Measurements from ENCODE around the gene YBX2. TPM values are rescaled to one million over a fixed set of nuclear protein-coding genes. Genes with fewer than 3 reads are reported as not detected.

YBX2 gene
- total RNA-seq: not detected in 2 replicates

DNA sequence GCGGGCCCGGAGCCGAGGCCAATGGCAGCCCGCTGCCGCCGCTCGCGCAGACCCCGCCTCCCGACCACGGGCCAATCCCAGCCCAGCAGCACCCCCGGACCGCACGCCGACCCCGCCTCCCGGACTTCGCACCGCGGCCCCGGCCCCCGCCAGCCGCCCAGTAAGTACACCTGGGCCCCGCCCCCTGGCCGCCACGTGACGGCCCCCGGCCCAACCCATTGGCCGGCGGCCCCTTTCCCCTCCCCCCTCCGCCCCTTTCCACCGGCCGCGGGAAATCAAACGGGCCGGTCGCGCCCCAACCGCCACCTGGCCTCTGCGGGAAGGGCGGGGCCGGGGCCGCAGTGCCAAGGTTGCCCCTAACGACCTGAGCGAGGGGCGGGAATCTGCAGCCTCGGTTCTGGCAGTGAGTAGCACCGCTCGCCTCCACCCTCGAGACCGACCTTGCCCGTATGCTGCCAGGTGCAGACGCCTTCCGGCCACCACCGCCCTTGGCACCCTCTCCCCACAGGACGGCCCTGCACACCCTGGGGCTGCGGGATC lies at the start of gene YBX2:
TSS of gene YBX2 (minus strand) at position 26 of the 540 bp plus-strand sequence. CDS start 139 bp downstream, outside the sequence.

GRCh38 chr17:7336240-7337175 lies 42.1 kb upstream of the YBX2 start, which contains the start of gene ACAP1:
TSS of gene ACAP1 (plus strand) at chr17:7336529. CDS start at chr17:7336735, 206 bp downstream.

DNA sequence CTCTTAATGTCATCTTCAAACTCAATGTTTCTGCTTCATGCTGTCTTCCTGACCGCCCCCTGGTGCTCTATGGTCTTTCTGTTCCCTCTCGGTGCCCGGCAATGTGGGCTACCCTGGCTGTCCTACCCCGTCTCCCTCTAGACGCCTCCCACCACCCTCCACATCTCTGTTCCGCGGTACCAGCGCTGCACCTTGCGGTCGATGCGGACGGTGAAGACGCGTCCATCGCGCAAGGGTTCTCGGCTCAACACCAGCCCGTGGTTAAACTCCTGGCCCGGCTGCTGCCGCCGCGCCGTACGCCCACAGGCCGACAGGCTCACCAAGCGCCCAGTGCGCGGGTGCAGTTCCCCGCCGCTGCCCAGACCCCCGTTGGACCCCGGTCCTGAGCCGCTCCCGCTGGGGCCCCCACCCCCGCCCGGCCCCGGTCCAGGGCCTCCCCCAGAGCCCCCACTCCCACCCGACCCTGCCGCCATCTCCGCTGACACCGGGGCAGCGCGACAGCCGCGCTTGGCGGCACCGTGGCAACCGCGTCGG lies 34.5 kb upstream of the YBX2 start, which contains the start of gene NEURL4:
TSS of gene NEURL4 (minus strand) at position 496 of the 534 bp plus-strand sequence. CDS start at position 473, 23 bp downstream.

GRCh38 chr17:7314719-7315569 lies 20.5 kb upstream of the YBX2 start, which contains the start of gene GPS2:
TSS of gene GPS2 (minus strand) at chr17:7315360. CDS start at chr17:7315052, 308 bp downstream.

GRCh38 chr17:7306911-7307685 lies 12.7 kb upstream of the YBX2 start, which contains the start of gene EIF5A:
TSS of gene EIF5A (plus strand) at chr17:7307628. CDS start at chr17:7309636, 2,008 bp downstream.

DNA sequence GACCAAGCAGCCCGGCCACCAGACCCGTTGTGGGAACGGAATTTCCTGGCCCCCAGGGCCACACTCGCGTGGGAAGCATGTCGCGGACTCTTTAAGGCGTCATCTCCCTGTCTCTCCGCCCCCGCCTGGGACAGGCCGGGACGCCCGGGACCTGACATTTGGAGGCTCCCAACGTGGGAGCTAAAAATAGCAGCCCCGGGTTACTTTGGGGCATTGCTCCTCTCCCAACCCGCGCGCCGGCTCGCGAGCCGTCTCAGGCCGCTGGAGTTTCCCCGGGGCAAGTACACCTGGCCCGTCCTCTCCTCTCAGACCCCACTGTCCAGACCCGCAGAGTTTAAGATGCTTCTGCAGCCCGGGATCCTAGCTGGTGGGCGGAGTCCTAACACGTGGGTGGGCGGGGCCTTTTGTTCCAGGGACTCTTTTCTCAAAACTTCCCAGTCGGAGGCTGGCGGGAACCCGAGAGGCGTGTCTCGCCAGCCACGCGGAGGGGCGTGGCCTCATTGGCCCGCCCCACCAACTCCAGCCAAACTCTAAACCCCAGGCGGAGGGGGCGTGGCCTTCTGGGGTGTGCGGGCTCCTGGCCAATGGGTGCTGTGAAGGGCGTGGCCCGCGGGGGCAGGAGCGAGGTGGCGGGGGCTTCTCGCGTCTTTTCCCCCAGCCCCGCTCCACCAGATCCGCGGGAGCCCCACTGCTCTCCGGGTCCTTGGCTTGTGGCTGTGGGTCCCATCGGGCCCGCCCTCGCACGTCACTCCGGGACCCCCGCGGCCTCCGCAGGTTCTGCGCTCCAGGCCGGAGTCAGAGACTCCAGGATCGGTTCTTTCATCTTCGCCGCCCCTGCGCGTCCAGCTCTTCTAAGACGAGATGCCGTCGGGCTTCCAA lies 13.1 kb downstream of the YBX2 start, which contains the start of gene SLC2A4:
TSS of gene SLC2A4 (plus strand) at position 645 of the 879 bp plus-strand sequence. CDS start at position 862, 217 bp downstream.

GRCh38 chr17:7262192-7262934 lies 32.1 kb downstream of the YBX2 start, which contains the start of gene CLDN7:
TSS of gene CLDN7 (minus strand) at chr17:7262478. CDS start at chr17:7262043, 435 bp downstream.

GRCh38 chr17:7252176-7253043 lies 42.0 kb downstream of the YBX2 start, which contains the start of gene ELP5:
TSS of gene ELP5 (plus strand) at chr17:7252215. CDS start at chr17:7252551, 336 bp downstream.

GRCh38 chr17:7251661-7252175 lies 42.7 kb downstream of the YBX2 start, which contains the start of gene CTDNEP1:
TSS of gene CTDNEP1 (minus strand) at chr17:7251734. CDS start at chr17:7251296, 438 bp downstream.

GRCh38 chr17:7241783-7242716 lies 52.4 kb downstream of the YBX2 start, which contains the start of gene GABARAP:
TSS of gene GABARAP (minus strand) at chr17:7242449. CDS start at chr17:7242330, 119 bp downstream.

DNA sequence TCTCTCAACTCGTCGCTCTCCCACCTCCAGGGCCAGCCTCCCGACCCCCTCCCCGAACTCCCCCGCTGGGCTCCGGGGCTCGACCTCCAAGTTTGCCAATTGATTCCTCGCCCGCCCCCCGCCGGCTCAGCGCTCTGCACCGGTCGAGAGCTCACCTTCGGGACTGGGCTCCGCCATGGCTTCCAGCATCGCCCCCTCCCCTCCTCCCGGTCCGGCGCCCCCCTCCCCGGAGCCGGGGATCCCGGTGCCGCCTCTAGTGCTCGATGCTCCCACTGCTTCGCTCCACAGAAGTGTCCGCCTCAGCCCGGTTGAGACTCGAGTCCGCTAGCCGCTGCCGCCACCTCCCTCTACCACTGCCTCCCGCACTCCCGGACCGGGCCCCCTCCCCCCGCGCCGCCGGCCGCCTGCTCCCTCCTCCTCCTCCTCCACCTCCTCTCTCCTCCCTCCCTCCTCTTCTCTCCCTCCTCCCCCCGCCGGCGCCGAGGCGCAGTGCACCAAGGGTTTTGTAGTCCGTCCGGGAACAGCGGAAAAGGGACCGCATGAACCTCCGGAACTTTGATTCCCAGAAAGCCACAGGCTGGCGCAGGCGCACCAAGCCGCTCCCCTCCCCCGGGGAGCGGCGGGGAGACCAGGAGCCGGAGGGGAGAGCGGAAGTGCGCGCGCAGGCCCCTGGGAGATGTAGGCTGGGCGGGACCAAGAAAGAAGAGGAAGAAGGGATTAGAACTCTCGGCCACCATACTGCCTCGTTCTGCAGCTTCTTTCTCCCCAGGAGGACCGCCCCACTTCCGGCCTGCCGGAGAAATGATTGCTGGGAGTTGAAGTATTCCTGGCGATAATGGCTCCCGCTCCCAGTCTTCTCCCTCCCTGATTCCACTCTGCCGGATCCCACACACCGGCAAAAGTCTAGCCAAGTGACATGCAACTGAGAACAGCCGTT lies 55.1 kb downstream of the YBX2 start, which contains the start of gene PHF23:
TSS of gene PHF23 (minus strand) at position 367 of the 937 bp plus-strand sequence. CDS start at position 189, 178 bp downstream.

Measured in endothelial cell of coronary artery (primary cell).